Fibroblast of pulmonary artery (primary cell): Measurements from ENCODE around the gene NMRK1.

Experiments
- DNase-seq: peaks from one replicate; pipeline ENCODE4 v3.0.0-alpha.2; 2010; ENCODE audit warnings: low read depth
- H3K4me3 ChIP-seq: replicated peaks from 2 replicates; pipeline ENCODE4 v1.5.1; 2011; ENCODE audit warnings: low read depth, mild to moderate bottlenecking, control low read depth, low read length, moderate library complexity
- CTCF ChIP-seq: IDR thresholded peaks from 2 replicates; pipeline ENCODE4 v1.5.1; 2011; ENCODE audit warnings: mild to moderate bottlenecking, control low read depth, low read length, inconsistent platforms; ENCODE audit errors: missing control alignments

NMRK1 gene

GRCh38 chr9:75128535-75128934 lies 40.6 kb upstream of the NMRK1 start:
- DNase-seq, result no peak
- no peak for TF ChIP-seq CTCF
- no peak overlapping the region for H3K4me3 ChIP-seq

GRCh38 chr9:75123696-75124095 lies 35.7 kb upstream of the NMRK1 start:
- H3K4me3 ChIP-seq, result no peak overlapping the region
- no peak for DNase-seq
- no peak for TF ChIP-seq CTCF

GRCh38 chr9:75121914-75122558 lies 34.1 kb upstream of the NMRK1 start:
- no peak for DNase-seq

GRCh38 chr9:75120686-75121085 lies 32.7 kb upstream of the NMRK1 start:
- DNase-seq, result no peak
- TF ChIP-seq CTCF, result no peak
- no peak overlapping the region for H3K4me3 ChIP-seq

More at GRCh38 chr9:75121914-75122558, 34.1 kb upstream of the NMRK1 start:
- H3K4me3 ChIP-seq, result no peak overlapping the region
- TF ChIP-seq CTCF, result no peak

GRCh38 chr9:75117564-75117963 lies 29.6 kb upstream of the NMRK1 start:
- DNase-seq, result no peak
- no peak for TF ChIP-seq CTCF
- no peak overlapping the region for H3K4me3 ChIP-seq

- no peak for DNase-seq
- no peak overlapping the region for H3K4me3 ChIP-seq
- no peak for TF ChIP-seq CTCF
Measured at GRCh38 chr9:75116306-75116705, 28.4 kb upstream of the NMRK1 start.

GRCh38 chr9:75112789-75113188 lies 24.8 kb upstream of the NMRK1 start:
- no peak overlapping the region for H3K4me3 ChIP-seq
- DNase-seq, result no peak
- no peak for TF ChIP-seq CTCF
